Rectal smooth muscle tissue (tissue), 1 donor: ENCODE measurements around the gene JAG2.

ENCODE experiments used
- H3K27ac ChIP-seq: one replicate; pipeline ENCODE4 v1.7.0; 2013; ENCODE audit warnings: low read depth, low read length, inconsistent platforms
- H3K27me3 ChIP-seq: one replicate; pipeline ENCODE4 v1.7.0; 2013; ENCODE audit warnings: low read length; ENCODE audit not compliant: control insufficient read depth, insufficient read depth
- H3K36me3 ChIP-seq: one replicate; pipeline ENCODE4 v1.7.0; 2013; ENCODE audit warnings: low read length; ENCODE audit not compliant: control insufficient read depth, insufficient read depth
- H3K4me1 ChIP-seq: one replicate; pipeline ENCODE4 v1.7.0; 2013; ENCODE audit warnings: low read length; ENCODE audit not compliant: control insufficient read depth, insufficient read depth
- H3K4me3 ChIP-seq: one replicate; pipeline ENCODE4 v1.7.0; 2013; ENCODE audit warnings: low read length
- H3K9ac ChIP-seq: one replicate; pipeline ENCODE4 v1.7.0; 2013; ENCODE audit warnings: low read length

JAG2 gene

GRCh38 chr14:105201156-105201924 is 32.8 kb upstream of the JAG2 start:
- no peaks in the 10 kb centered on the region for H3K36me3 ChIP-seq
- no peaks in the 10 kb centered on the region for H3K4me1 ChIP-seq
- no peak overlapping the region for H3K9ac ChIP-seq
- H3K4me3 ChIP-seq = no peak overlapping the region
- peaks cover 30% of the 10 kb centered on the region for H3K27me3 ChIP-seq
- H3K27ac ChIP-seq = no peak overlapping the region

- peaks cover 33% of the 10 kb centered on the region for H3K27me3 ChIP-seq
- no peak overlapping the region for H3K9ac ChIP-seq
- H3K27ac ChIP-seq = no peak overlapping the region
- H3K4me3 ChIP-seq = no peak overlapping the region
- no peaks in the 10 kb centered on the region for H3K4me1 ChIP-seq
- no peaks in the 10 kb centered on the region for H3K36me3 ChIP-seq
Measured at GRCh38 chr14:105200641-105201040, 32.1 kb upstream of the JAG2 start.

GRCh38 chr14:105200074-105200473 is 31.5 kb upstream of the JAG2 start:
- H3K36me3 ChIP-seq = no peaks in the 10 kb centered on the region
- peaks cover 33% of the 10 kb centered on the region for H3K27me3 ChIP-seq
- no peak overlapping the region for H3K4me3 ChIP-seq
- no peak overlapping the region for H3K27ac ChIP-seq
- H3K9ac ChIP-seq = no peak overlapping the region
- no peaks in the 10 kb centered on the region for H3K4me1 ChIP-seq

GRCh38 chr14:105199093-105199492 is 30.5 kb upstream of the JAG2 start:
- Histone ChIP-seq H3K27me3 (peaks cover 34% of the 10 kb centered on the region), H3K27ac (no peak overlapping the region), H3K36me3 (no peaks in the 10 kb centered on the region), H3K4me1 (no peaks in the 10 kb centered on the region), H3K9ac (no peak overlapping the region), H3K4me3 (no peak overlapping the region)

GRCh38 chr14:105198588-105198987 is 30.0 kb upstream of the JAG2 start:
- H3K9ac ChIP-seq = no peak overlapping the region
- peaks cover 39% of the 10 kb centered on the region for H3K27me3 ChIP-seq
- H3K4me1 ChIP-seq = no peaks in the 10 kb centered on the region

GRCh38 chr14:105197211-105197641 is 28.6 kb upstream of the JAG2 start:
- no peaks in the 10 kb centered on the region for H3K36me3 ChIP-seq
- no peak overlapping the region for H3K9ac ChIP-seq
- H3K4me3 ChIP-seq = no peak overlapping the region
- H3K4me1 ChIP-seq = no peaks in the 10 kb centered on the region
- H3K27me3 ChIP-seq = peaks cover 46% of the 10 kb centered on the region
- no peak overlapping the region for H3K27ac ChIP-seq

More at GRCh38 chr14:105198588-105198987, 30.0 kb upstream of the JAG2 start:
- Histone ChIP-seq H3K4me3 (no peak overlapping the region), H3K27ac (no peak overlapping the region), H3K36me3 (no peaks in the 10 kb centered on the region)

GRCh38 chr14:105196265-105196960 is 27.8 kb upstream of the JAG2 start:
- no peak overlapping the region for H3K27ac ChIP-seq
- no peaks in the 10 kb centered on the region for H3K4me1 ChIP-seq
- H3K36me3 ChIP-seq = no peaks in the 10 kb centered on the region
- H3K4me3 ChIP-seq = no peak overlapping the region
- no peak overlapping the region for H3K9ac ChIP-seq
- peaks cover 42% of the 10 kb centered on the region for H3K27me3 ChIP-seq

GRCh38 chr14:105195522-105196264 is 27.1 kb upstream of the JAG2 start:
- Histone ChIP-seq H3K27ac (no peak overlapping the region), H3K4me3 (no peak overlapping the region), H3K27me3 (peaks cover 40% of the 10 kb centered on the region), H3K4me1 (no peaks in the 10 kb centered on the region), H3K36me3 (no peaks in the 10 kb centered on the region), H3K9ac (no peak overlapping the region)

- Histone ChIP-seq H3K36me3 (no peaks in the 10 kb centered on the region), H3K4me3 (no peak overlapping the region), H3K9ac (no peak overlapping the region), H3K27me3 (peaks cover 40% of the 10 kb centered on the region), H3K27ac (no peak overlapping the region), H3K4me1 (no peaks in the 10 kb centered on the region)
Measured at GRCh38 chr14:105195051-105195450, 26.5 kb upstream of the JAG2 start.

GRCh38 chr14:105193916-105194782 is 25.6 kb upstream of the JAG2 start:
- Histone ChIP-seq H3K9ac (no peak overlapping the region), H3K4me3 (no peak overlapping the region), H3K4me1 (no peaks in the 10 kb centered on the region), H3K36me3 (no peaks in the 10 kb centered on the region), H3K27ac (no peak overlapping the region), H3K27me3 (peaks cover 36% of the 10 kb centered on the region)

GRCh38 chr14:105192866-105193731 is 24.5 kb upstream of the JAG2 start:
- H3K4me3 ChIP-seq = no peak overlapping the region
- no peak overlapping the region for H3K9ac ChIP-seq
- H3K36me3 ChIP-seq = no peaks in the 10 kb centered on the region
- no peaks in the 10 kb centered on the region for H3K4me1 ChIP-seq
- peaks cover 26% of the 10 kb centered on the region for H3K27me3 ChIP-seq
- H3K27ac ChIP-seq = no peak overlapping the region
